ENCODE results near the gene ADAR. TPM values are rescaled to one million over a fixed set of nuclear protein-coding genes. Genes with fewer than 3 reads are reported as not detected.

Gene ADAR
- total RNA-seq, 1 donor from 2014 or later, result 275 TPM

DNA sequence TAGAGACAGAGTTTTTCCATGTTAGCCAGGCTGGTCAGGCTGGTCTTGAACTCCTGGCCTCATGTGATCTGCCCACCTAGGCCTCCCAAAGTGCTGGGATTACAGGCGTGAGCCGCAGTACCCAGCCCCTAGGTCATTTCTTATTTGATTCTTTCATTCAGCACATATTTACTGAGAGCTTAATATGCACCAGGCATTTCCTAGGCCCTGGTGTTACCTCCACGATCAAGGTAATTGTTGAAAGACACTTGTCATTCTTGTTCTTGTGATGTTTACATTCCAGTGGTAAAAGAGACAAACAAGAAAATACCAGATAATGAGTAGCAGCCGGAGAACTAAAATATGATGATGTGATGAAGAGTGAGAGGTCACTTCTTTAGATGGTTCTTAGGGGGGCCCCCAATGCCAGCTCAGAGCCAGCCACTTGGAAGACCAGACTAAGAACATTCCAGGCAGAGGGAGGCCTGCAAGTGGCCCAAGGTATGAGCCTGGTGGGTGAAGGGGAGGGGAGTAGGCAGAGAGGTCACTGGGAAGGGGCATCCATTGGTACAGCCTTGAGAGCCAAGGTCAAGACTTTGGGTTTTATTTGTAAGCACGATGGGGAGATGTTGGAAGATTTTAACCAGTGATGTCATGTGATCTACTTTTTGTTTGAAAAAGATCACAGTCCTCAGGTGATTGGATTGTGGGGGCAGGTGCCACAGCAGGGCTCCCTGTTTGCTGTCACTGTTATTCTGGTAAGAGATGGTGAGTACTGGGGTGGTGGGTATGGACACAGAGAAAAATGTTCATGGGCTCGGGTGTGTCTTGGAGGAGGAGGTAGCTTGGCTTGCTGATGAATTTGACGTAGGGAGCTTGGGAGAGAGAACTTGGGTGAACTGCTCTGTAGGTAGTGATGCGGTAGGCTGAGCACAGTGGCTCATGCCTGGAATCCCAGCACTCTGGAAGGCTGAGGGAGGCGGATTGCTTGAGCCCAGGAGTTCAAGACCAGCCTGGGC, 68.2 kb downstream of the ADAR start:
- Histone ChIP-seq H2AFZ (ENCODE audit: low read depth, low read length) (no peak overlapping the region), H3K27ac (ENCODE audit: low read depth, low read length) (no peak overlapping the region), H3K36me3 (ENCODE audit: insufficient read depth, low read length) (no peaks in the 10 kb centered on the region), H3K9me3 (ENCODE audit: insufficient read depth, low read depth, low read length) (no peaks in the 10 kb centered on the region), H3K4me3 (ENCODE audit: insufficient read depth, low read depth, low read length) (no peak overlapping the region), H3K4me2 (ENCODE audit: low read length) (no peak overlapping the region), H3K79me2 (ENCODE audit: insufficient read depth, low read length) (no peaks in the 10 kb centered on the region), H3K9ac (ENCODE audit: low read length) (no peak overlapping the region), H3K27me3 (ENCODE audit: insufficient read depth, low read length) (peaks cover 59% of the 10 kb centered on the region), H4K20me1 (ENCODE audit: insufficient read depth, low read length) (no peaks in the 10 kb centered on the region), H3K4me1 (ENCODE audit: insufficient read depth, low read length) (no peaks in the 10 kb centered on the region)
- DNase-seq (ENCODE audit: low read depth), result no peak
- H3K4me1 Mint-ChIP-seq (ENCODE audit: low read depth, unreplicated experiment), result peaks cover 5% of the 10 kb centered on the region
- peaks cover 7% of the 10 kb centered on the region for H3K9me3 Mint-ChIP-seq (ENCODE audit: unreplicated experiment)
- H3K36me3 Mint-ChIP-seq (ENCODE audit: low read depth, unreplicated experiment), result peaks cover 3% of the 10 kb centered on the region
- TF ChIP-seq, protein P1, sequence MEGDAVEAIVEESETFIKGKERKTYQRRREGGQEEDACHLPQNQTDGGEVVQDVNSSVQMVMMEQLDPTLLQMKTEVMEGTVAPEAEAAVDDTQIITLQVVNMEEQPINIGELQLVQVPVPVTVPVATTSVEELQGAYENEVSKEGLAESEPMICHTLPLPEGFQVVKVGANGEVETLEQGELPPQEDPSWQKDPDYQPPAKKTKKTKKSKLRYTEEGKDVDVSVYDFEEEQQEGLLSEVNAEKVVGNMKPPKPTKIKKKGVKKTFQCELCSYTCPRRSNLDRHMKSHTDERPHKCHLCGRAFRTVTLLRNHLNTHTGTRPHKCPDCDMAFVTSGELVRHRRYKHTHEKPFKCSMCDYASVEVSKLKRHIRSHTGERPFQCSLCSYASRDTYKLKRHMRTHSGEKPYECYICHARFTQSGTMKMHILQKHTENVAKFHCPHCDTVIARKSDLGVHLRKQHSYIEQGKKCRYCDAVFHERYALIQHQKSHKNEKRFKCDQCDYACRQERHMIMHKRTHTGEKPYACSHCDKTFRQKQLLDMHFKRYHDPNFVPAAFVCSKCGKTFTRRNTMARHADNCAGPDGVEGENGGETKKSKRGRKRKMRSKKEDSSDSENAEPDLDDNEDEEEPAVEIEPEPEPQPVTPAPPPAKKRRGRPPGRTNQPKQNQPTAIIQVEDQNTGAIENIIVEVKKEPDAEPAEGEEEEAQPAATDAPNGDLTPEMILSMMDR (IDR thresholded peaks at IDR 0.05; ENCODE audit: insufficient read depth, low read depth, low read length), result no peak
- no peak for TF ChIP-seq EZH2 (IDR thresholded peaks at IDR 0.05; ENCODE audit: insufficient read depth, low read length)
- no peak for FAIRE-seq
- peaks cover 67% of the 10 kb centered on the region for H3K27me3 Mint-ChIP-seq (ENCODE audit: low read depth, unreplicated experiment)
- H3K27ac Mint-ChIP-seq (ENCODE audit: unreplicated experiment), result no peak overlapping the region
- no peak overlapping the region for H3K4me3 Mint-ChIP-seq (ENCODE audit: unreplicated experiment)

DNA sequence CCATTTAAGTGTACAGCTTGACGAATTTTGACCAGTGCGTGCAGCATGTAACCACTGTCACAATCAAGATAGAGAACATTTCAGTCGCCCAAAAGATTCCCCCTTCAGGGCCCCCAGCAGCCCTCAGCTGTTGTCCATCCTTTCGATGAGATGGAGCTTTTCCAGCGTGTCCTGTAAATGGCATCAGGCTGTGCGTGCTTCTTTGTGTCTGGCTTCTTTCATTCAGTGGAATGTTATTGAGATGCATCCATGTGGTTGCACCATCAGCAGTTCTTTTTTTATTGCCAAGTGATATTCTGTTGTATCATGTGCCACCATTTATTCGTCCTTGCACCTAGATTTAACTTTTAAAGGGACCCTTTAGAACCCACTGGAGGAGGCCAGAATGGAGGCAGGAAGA, 71.4 kb downstream of the ADAR start:
- Mint-ChIP-seq H3K9me3 (ENCODE audit: unreplicated experiment) (peaks cover 7% of the 10 kb centered on the region), H3K36me3 (ENCODE audit: low read depth, unreplicated experiment) (peaks cover 3% of the 10 kb centered on the region), H3K4me1 (ENCODE audit: low read depth, unreplicated experiment) (peaks cover 5% of the 10 kb centered on the region), H3K27ac (ENCODE audit: unreplicated experiment) (no peak overlapping the region), H3K4me3 (ENCODE audit: unreplicated experiment) (no peak overlapping the region), H3K27me3 (ENCODE audit: low read depth, unreplicated experiment) (peaks cover 51% of the 10 kb centered on the region)
- Histone ChIP-seq H3K9ac (ENCODE audit: low read length) (no peak overlapping the region), H3K79me2 (ENCODE audit: insufficient read depth, low read length) (no peaks in the 10 kb centered on the region), H2AFZ (ENCODE audit: low read depth, low read length) (no peak overlapping the region), H3K4me2 (ENCODE audit: low read length) (no peak overlapping the region), H3K4me1 (ENCODE audit: insufficient read depth, low read length) (no peaks in the 10 kb centered on the region), H3K27me3 (ENCODE audit: insufficient read depth, low read length) (peaks cover 45% of the 10 kb centered on the region), H3K36me3 (ENCODE audit: insufficient read depth, low read length) (no peaks in the 10 kb centered on the region), H3K27ac (ENCODE audit: low read depth, low read length) (no peak overlapping the region), H3K4me3 (ENCODE audit: insufficient read depth, low read depth, low read length) (no peak overlapping the region), H4K20me1 (ENCODE audit: insufficient read depth, low read length) (no peaks in the 10 kb centered on the region), H3K9me3 (ENCODE audit: insufficient read depth, low read depth, low read length) (no peaks in the 10 kb centered on the region)
- no peak for FAIRE-seq
- no peak for DNase-seq (ENCODE audit: low read depth)
- TF ChIP-seq, protein P1 (IDR thresholded peaks at IDR 0.05; ENCODE audit: insufficient read depth, low read depth, low read length), result no peak
- no peak for TF ChIP-seq EZH2 (IDR thresholded peaks at IDR 0.05; ENCODE audit: insufficient read depth, low read length)
